Fibroblast of peridontal ligament (primary cell): ENCODE results near the gene TMEM151A.
A peak's percentile ranks its signal among the peaks of the same experiment; 100 is the strongest.
"Not testable (repeated sequence)": the region's sequence is repeated elsewhere in the genome, so short reads cannot be mapped to it uniquely, and the experiment has no call there.

Experiments used
- DNase-seq: peaks from one replicate; pipeline ENCODE4 v3.0.0-alpha.2; 2010; ENCODE audit errors: extremely low read depth

Gene TMEM151A

DNA sequence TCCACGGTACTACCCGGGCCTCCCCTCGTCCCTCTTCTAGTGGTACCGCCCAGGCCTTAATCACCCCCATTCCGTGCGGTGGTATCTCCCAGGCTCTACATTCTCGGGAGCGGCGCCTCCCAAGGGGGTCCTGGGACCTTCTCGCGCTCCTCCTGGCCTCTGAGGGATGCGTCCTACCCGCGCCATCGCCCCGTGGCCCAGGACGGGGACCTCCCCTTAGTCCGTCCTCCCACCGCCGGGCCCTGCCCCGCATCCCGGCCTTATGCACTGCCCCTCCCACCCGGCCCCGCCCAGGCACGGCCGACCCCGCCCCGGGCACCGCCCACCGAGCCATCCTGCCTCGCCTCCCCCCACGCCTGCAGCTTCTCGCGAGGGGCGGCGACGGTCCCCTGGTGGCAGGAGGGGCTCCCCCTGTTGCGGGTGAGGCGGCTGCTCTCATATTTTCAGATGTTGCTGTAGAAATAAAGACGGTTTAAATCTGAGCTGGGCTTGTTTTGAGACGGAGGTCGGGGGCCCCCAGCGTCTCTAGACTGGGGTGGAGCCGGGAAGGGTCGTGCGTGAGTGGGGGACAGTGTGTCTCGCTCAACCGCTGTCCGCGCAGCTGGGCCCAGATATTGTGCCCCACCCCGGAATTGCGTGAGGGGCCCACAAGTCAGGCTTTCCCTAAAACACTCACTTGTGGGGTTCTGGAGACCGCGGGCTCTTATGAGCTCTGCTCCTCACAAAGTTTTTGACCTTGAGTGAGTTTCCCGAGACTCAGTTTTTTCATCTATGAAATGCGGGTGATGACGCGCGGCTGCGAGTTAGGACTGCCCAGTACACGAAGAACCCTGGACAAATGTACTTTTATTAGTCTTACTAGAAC lies 24.1 kb upstream of the TMEM151A start:
- DNase-seq: peak; percentile 77

DNA sequence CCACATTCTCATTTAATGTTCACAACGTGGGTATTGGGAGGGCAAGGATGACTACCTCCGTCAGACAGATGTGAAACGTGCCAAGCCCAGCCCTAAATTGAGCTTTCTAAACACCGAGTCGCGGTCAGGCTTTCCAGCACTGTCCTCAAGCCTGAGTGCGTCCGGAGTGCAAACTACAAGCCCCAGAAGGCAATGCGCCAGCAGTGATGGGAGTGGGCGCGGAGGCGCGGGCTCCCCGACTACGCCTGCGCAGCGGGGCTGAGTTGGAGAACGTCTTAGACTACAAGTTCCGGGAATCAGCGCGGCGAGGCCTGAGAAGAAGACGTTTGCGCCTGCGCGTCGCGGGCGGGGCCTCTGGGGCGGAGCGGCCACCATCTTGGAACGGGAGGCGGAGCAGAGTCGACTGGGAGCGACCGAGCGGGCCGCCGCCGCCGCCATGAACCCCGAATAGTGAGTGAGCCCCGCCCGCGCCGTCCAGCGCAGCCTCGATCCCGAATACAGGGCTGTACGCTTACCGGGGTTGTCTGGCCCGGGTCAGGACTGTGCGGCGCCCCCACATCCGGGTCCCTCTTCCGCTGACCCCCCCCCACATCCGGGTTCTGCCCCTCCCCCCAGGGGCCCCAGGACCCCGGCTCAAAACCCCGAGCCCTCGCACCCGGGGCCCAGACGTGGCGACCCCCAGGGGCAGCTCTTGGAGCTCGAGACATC lies 23.3 kb upstream of the TMEM151A start, which contains the start of gene RAB1B:
TSS of gene RAB1B (plus strand) at position 396 of the 708 bp plus-strand sequence. CDS start at position 437, 41 bp downstream.
- peak; percentile 100 for DNase-seq

DNA sequence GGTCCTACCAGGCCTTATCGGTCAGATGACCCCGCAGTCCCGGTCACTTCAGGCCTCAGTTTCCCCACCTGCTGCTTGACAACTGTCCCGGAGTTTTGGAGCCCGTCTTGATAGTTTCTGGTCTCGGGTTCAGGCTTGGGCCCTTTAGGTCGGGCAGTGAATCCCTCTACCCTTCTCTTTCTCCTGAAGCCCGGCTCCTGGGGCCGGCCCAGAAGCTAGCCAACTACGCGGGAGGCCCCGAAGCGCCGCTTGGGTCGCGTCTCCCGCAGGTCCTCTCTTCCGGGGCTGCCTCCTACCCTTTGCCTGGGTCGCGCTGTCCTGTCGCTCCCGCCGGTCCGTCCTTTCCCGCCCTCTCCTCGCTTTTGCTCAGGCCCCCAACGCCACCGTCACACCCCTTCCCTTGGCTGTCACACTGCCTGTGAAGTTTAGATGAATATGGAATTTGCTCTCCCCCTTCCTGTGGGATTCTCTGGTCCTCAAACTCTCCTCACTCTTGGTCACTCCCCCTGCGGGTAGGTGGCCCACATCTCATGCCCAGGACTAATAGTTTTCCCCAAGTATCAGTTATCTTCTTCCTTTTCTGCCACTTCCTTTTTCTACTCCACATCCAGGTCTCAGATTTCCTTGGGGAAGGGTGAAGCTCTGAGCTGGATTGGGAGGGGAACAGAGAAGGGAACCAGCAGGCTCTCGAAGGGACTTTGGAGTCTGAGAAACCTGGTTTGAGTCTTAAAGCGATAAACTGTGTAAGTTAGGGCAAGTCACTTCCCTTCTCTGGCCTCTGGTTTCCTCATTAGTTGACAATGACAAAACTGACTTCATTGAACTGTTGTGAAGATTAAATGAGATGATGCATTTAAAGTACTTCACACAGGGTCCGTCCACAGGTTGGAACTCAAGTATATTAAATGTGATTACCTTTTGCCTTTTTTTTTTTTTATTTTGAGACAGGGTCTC lies 22.5 kb upstream of the TMEM151A start:
- peak; percentile 43 for DNase-seq

DNA sequence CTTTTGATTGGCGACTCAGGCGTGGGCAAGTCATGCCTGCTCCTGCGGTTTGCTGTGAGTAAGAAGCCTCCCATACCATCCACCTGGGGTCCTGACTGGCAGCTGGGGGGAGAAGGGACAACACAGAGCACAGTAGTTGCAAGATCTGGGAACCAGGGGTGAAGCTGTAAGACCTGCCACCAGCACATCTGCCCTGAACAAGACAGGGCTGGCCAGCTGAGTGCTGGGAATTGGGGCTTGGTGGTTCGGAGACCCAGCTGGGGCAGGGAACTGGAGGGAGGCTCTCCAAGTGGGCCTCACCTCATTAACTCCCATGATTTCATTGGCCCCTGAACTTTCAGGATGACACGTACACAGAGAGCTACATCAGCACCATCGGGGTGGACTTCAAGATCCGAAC lies 19.9 kb upstream of the TMEM151A start:
- no peak for DNase-seq

- no peak for DNase-seq
Measured at GRCh38 chr11:66272596-66272995, 19.1 kb upstream of the TMEM151A start.

GRCh38 chr11:66274219-66274618 lies 17.5 kb upstream of the TMEM151A start:
- DNase-seq: no peak

GRCh38 chr11:66275396-66275795 lies 16.3 kb upstream of the TMEM151A start:
- no peak for DNase-seq

DNA sequence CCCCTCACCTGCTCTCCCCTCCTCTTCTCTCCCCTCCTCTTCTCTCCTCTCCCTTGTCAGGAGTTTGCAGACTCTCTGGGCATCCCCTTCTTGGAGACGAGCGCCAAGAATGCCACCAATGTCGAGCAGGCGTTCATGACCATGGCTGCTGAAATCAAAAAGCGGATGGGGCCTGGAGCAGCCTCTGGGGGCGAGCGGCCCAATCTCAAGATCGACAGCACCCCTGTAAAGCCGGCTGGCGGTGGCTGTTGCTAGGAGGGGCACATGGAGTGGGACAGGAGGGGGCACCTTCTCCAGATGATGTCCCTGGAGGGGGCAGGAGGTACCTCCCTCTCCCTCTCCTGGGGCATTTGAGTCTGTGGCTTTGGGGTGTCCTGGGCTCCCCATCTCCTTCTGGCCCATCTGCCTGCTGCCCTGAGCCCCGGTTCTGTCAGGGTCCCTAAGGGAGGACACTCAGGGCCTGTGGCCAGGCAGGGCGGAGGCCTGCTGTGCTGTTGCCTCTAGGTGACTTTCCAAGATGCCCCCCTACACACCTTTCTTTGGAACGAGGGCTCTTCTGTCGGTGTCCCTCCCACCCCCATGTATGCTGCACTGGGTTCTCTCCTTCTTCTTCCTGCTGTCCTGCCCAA lies 15.6 kb upstream of the TMEM151A start:
- DNase-seq: no peak

- DNase-seq: not testable (repeated sequence)
Measured at GRCh38 chr11:66276619-66277018, 15.1 kb upstream of the TMEM151A start.

- DNase-seq: not testable (repeated sequence)
Measured at GRCh38 chr11:66277064-66277463, 14.6 kb upstream of the TMEM151A start.

DNA sequence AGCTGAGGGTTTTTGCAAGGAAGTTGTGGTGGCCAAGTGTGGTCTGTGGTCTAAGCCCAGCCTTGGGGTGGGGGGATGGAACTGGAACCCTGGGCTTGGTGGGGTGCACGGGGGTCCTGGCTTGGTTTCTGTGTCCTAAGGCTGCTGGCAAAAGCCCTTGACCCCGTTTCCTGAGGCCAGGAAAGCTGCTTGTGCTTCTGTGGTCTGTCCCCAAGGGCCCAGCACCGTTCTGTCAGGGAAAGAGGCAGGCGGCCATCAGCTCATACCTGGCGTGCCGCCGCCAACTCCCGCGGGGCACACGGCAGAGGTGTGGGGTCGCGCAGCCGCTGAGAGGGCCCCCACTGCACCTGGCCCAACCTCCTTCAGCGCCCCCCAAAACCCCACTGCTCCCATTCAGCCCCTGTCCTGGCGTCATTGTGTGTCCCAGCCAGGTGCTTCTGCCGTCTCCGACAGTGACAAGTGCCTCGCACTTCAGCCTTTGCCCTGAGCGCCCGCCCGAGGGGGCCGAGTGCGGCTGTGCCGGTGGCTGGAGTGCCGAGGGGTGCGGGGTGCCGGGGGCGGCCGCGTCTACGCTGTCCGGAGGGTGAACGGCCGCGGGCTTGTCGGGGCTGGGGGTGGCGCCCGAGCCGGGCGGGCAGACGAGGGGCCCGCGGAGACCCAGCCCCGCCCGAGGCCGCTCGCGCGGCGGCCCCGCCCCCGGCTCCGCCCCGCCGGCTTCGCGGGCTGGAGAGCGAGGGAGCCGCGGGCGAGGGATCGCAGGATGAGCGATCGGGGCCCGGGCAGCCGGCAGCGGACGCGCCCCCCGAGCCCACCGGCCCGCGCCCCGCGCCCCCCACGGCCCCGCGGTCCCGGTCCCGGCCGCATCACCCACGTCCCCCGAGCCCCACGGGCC lies 14.0 kb upstream of the TMEM151A start, which contains the start of gene CNIH2:
TSS of gene CNIH2 (plus strand) at position 705 of the 892 bp plus-strand sequence. CDS start 282 bp downstream, outside the sequence.
- DNase-seq: no peak

- DNase-seq: no peak
Measured at GRCh38 chr11:66278363-66279091, 13.2 kb upstream of the TMEM151A start.

GRCh38 chr11:66279092-66279734 lies 12.5 kb upstream of the TMEM151A start:
- no peak for DNase-seq

GRCh38 chr11:66280428-66280827 lies 11.3 kb upstream of the TMEM151A start:
- no peak for DNase-seq

DNA sequence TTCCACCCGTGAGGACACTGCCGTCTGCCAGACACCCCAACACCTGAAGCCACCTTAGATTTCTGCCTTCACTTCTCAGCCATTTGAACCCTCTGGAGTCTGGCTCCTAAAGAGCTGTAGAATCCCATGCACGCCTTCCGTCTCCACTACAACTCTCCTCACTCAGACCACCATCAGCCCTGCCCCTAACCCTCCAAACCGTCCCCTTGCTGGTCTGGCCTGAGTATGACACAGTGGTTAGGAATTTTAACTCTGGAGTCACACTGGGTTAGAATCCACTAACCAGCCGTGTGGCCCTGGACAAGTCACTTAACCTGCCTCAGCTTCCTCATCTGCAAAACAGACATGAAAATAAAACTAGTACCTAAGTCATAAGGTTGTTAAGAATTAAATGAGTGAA lies 10.7 kb upstream of the TMEM151A start:
- no peak for DNase-seq

DNA sequence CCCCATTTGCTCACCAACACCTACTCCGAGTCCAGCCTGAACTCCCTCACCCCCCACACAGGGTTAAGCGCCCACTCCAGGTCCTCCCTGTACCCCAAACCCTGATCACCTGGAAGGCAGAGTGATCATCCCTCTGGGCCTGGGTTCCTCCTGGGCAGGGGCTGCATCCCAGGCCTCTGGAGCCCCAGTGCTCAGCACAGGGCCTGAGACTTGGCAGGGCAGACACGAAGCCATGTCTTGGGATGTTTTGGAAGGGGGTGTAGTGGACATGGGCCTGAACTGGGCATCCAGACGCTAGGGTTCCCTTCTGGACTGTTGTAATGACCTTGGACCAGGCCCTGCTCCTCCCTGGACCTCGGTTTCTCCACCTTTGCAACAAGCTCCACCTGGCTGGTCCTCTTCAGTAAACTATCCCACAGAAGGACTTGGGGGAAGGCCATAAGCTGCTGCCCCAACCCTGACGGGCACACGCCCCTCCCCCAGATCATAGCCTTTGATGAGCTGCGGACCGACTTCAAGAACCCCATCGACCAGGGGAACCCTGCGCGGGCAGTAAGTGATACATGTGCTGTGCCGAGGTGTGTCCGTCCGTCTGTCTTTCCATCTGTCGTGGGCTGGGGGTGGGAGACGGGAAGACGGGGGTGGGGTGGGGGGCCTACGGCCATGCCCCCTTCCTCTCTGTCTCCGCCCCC lies 9.8 kb upstream of the TMEM151A start:
- no peak for DNase-seq

- DNase-seq: peak; percentile 87
Measured at GRCh38 chr11:66282468-66283455, 8.9 kb upstream of the TMEM151A start.
